HG03565 (cell line): ENCODE measurements around the gene UBE2O.

ENCODE experiments used
- ATAC-seq: cut with Tn5 transposase; IDR thresholded peaks from one replicate; pipeline ENCODE4 v1.9.1; 2021; ENCODE audit warnings: mild to moderate bottlenecking, moderate library complexity; ENCODE audit not compliant: unreplicated experiment

UBE2O gene

GRCh38 chr17:76397687-76398522, 55.0 kb downstream of the UBE2O start:
- no peak for ATAC-seq

- no peak for ATAC-seq
Observed at GRCh38 chr17:76397184-76397583, 55.8 kb downstream of the UBE2O start.

DNA sequence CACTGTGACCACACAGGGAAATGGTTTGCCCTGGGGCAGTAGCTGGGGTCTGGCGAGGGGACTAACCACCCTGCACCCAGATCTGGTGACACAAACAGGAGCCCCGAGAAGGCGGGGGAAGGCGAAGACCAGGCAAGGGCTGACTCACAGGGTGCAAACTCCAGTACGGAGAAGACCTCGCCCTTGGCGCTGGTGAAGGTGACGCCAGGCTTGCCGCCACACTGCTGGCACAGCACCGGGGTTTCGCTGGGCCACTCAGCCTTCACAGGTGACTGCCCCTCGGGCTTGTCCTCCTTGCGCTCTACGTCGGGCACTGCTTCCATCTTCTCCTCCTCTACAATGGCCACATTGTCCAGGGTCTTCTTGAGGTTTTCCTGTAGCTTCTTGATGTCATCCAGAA, 57.0 kb downstream of the UBE2O start:
- no peak for ATAC-seq

- no peak for ATAC-seq
Observed at GRCh38 chr17:76394166-76394565, 58.8 kb downstream of the UBE2O start.

- ATAC-seq, result no peak
Observed at GRCh38 chr17:76391200-76391715, 61.7 kb downstream of the UBE2O start.

DNA sequence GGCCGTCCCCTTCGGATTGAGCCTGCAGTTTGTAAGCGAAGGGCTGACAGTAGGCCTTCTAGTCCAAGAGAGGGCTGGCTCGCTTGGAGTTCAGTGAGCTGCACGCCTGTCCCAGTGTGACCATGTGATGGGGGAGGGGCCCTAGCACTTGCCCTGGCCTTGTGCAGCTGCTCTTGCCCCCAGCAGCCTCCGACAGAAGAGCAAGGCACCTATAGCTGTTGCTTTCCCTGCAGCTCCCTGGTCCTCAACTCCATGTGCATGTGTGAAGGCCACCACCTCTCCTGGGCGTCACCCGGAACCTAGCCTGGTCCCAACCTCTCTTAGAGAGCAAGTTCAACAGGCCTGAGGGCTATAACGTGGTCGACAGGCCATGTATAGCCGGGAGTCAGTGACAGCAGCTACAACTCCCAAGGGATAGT, 62.9 kb downstream of the UBE2O start:
- ATAC-seq, result no peak

GRCh38 chr17:76388966-76389888, 63.7 kb downstream of the UBE2O start:
- no peak for ATAC-seq

- no peak for ATAC-seq
Observed at GRCh38 chr17:76386966-76387765, 65.8 kb downstream of the UBE2O start.

- ATAC-seq, result no peak
Observed at GRCh38 chr17:76385892-76386786, 66.8 kb downstream of the UBE2O start.

DNA sequence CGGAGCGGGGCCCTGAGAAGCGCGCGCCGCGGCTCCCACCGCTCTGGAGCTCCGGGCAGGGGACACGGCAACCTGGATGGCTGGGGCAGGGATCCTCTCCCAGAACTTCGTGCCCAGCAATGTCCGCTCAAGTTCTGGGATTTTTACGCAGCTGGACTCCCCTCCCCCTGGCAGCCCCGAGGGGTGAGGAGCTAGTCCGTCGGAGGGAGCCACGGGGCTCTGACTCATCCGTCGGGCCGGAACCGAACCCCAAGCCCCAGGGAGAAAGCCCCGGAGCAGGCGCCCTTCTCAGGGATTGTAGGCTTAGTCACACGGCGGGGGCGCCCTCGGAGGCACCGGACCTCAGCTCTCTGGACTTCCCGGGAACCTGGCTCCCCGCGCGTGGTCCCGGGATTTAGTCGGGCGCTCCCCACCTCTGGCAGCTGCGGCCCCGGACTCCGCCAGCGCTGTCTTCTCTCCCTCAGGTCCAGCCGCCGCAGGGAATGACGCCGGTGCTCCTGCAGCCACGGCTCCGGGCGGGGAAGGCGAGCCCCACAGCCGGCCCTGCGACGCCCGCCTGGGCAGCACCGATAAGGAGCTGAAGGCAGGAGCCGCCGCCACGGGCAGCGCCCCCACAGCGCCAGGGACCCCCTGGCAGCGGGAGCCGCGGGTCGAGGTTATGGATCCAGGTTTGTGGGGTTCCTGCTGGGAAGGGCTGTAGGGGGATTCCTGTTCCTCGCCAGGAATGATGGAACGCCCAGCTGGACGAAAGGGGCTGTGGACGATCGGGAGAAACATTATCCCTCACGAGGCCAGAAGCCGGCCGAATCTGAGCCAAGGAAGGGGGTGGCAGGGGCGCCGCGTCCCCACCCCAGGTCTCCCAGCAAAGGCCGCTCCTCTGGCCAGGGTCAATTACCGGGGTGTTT, 67.7 kb downstream of the UBE2O start:
- no peak for ATAC-seq

GRCh38 chr17:76384222-76384986, 68.5 kb downstream of the UBE2O start, which contains the start of gene SPHK1:
Gene SPHK1 (plus strand): TSS chr17:76384609. CDS start chr17:76385645, 1,036 bp downstream.
- peak; percentile 38 for ATAC-seq

- no peak for ATAC-seq
Observed at GRCh38 chr17:76383546-76384221, 69.3 kb downstream of the UBE2O start.

DNA sequence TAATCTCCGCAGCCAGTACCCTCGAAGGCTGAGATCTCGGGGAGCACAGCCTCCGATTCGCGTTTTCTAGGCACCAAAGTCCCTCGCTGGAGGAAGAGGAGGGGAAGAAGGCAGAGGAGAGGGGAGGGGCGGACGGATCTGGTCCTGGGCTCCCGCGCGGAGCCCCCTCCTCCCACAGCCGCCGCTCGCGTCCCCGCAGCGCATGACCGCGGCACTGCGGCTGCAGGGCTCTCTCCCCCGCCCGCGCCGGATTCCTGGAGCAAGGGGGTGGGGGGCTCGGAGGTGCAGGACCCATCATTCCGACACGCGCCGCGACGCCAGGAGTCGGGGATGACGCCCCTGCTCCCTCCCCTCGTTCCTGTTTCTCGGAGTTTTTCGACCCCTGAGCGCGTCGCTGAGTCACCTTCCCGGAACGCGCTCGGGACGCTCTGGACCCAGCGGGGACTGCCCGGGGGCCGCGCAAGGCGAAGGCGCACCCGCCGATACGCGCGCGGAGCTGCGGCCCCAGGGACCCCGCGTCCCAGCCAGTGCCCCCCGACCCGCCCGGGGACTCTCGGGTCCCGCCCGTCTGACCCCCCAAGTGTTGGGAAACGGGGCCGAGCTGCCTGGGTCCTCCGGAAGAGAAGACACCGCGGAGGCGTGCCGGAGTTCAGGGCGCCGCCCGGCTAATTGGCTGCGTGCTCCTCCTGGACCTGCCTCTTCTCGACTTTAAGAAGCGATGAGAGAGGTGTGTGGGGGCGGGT, 70.0 kb downstream of the UBE2O start:
- no peak for ATAC-seq

GRCh38 chr17:76382351-76382802, 70.6 kb downstream of the UBE2O start:
- no peak for ATAC-seq

- ATAC-seq, result no peak
Observed at GRCh38 chr17:76381633-76382350, 71.2 kb downstream of the UBE2O start.
